ENCODE measurements around the gene ACADS.

DNA sequence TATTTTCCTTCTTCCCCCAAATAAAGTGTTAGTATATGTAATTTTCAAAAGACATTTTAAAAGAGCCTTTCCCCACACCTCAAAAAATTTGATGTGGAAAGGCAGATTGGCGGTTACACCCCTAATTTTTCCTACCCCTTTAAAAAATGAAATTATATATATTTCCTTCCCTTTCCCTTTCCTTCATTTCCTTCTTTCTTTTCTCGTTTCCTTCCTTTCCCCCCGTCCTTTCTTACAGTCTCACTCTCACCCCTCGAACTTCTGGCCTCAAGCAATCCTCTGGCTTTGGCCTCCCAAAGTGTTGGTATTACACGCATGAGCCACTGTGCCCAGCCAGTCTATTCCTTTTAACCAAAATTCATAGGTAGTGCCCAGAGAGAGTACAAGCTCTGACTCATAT, 19.6 kb upstream of the ACADS start:
- TF ChIP-seq, protein P1, sequence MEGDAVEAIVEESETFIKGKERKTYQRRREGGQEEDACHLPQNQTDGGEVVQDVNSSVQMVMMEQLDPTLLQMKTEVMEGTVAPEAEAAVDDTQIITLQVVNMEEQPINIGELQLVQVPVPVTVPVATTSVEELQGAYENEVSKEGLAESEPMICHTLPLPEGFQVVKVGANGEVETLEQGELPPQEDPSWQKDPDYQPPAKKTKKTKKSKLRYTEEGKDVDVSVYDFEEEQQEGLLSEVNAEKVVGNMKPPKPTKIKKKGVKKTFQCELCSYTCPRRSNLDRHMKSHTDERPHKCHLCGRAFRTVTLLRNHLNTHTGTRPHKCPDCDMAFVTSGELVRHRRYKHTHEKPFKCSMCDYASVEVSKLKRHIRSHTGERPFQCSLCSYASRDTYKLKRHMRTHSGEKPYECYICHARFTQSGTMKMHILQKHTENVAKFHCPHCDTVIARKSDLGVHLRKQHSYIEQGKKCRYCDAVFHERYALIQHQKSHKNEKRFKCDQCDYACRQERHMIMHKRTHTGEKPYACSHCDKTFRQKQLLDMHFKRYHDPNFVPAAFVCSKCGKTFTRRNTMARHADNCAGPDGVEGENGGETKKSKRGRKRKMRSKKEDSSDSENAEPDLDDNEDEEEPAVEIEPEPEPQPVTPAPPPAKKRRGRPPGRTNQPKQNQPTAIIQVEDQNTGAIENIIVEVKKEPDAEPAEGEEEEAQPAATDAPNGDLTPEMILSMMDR (IDR thresholded peaks at IDR 0.05) = no peak
- no peak for TF ChIP-seq POLR2A (IDR thresholded peaks at IDR 0.05)
